Chondrocyte (in vitro differentiated cells): ENCODE data around the gene APOOL. TPM values are rescaled to one million over a fixed set of nuclear protein-coding genes. Genes with fewer than 3 reads are reported as not detected.
"Not testable (repeated sequence)": the region's sequence is repeated elsewhere in the genome, so short reads cannot be mapped to it uniquely, and the experiment has no call there.

Experiments
- DNase-seq: peaks from one replicate; pipeline ENCODE4 v3.0.0; 2021; ENCODE audit warnings: mixed read lengths, low spot score
- H3K27ac Mint-ChIP-seq: one replicate; pipeline ENCODE4 v1.8.0; 2021; ENCODE audit warnings: mild to moderate bottlenecking, moderate library complexity, mixed read lengths; ENCODE audit not compliant: unreplicated experiment
- H3K27me3 Mint-ChIP-seq: 2 replicates; pipeline ENCODE4 v1.8.0; 2021; ENCODE audit warnings: low read depth, mixed read lengths
- H3K36me3 Mint-ChIP-seq: 2 replicates; pipeline ENCODE4 v1.8.0; 2021; ENCODE audit warnings: low read depth, mixed read lengths
- H3K4me1 Mint-ChIP-seq: 2 replicates; pipeline ENCODE4 v1.8.0; 2021; ENCODE audit warnings: low read depth, mild to moderate bottlenecking, mixed read lengths
- H3K4me3 Mint-ChIP-seq: one replicate; pipeline ENCODE4 v1.8.0; 2021; ENCODE audit warnings: mild to moderate bottlenecking, moderate library complexity, mixed read lengths; ENCODE audit not compliant: unreplicated experiment
- H3K9me3 Mint-ChIP-seq: 2 replicates; pipeline ENCODE4 v1.8.0; 2021; ENCODE audit warnings: low read depth, mixed read lengths
- CTCF ChIP-seq: fragments of 200-600 bp; sonication (generic); IDR thresholded peaks from 2 replicates; pipeline ENCODE4 v1.5.0; 2021; ENCODE audit warnings: antibody characterized with exemption, mild to moderate bottlenecking, moderate library complexity
- total RNA-seq: library from RNA; stranded (reverse); gene quantifications from 3 replicates; pipeline ENCODE4 v1.2.1, GENCODE V29; 2021

The APOOL gene
- total RNA-seq, 1 donor from 2014 or later: 23.6 TPM

- TF ChIP-seq CTCF: no peak
- H3K27me3 Mint-ChIP-seq: no peaks in the 10 kb centered on the region
- no peaks in the 10 kb centered on the region for H3K4me1 Mint-ChIP-seq
- no peak for DNase-seq
- H3K27ac Mint-ChIP-seq: no peak overlapping the region
- peaks cover 32% of the 10 kb centered on the region for H3K9me3 Mint-ChIP-seq
- no peak overlapping the region for H3K4me3 Mint-ChIP-seq
- peaks cover 7% of the 10 kb centered on the region for H3K36me3 Mint-ChIP-seq
Observed at GRCh38 chrX:85065512-85066198, 62.0 kb downstream of the APOOL start.

- not testable (repeated sequence) for H3K9me3 Mint-ChIP-seq, H3K4me3 Mint-ChIP-seq, H3K27me3 Mint-ChIP-seq, H3K27ac Mint-ChIP-seq, DNase-seq, H3K4me1 Mint-ChIP-seq
- H3K36me3 Mint-ChIP-seq: peaks cover 15% of the 10 kb centered on the region
Observed at GRCh38 chrX:85077247-85077646, 73.6 kb downstream of the APOOL start.

- Mint-ChIP-seq H3K27me3 (no peaks in the 10 kb centered on the region), H3K27ac (no peak overlapping the region), H3K4me1 (no peaks in the 10 kb centered on the region), H3K36me3 (peaks cover 14% of the 10 kb centered on the region), H3K4me3 (no peak overlapping the region), H3K9me3 (no peaks in the 10 kb centered on the region)
- peak; percentile 92 for TF ChIP-seq CTCF
- DNase-seq: no peak
Observed at GRCh38 chrX:85084770-85085393, 81.2 kb downstream of the APOOL start.

GRCh38 chrX:85089321-85089840 is 85.7 kb downstream of the APOOL start:
- Mint-ChIP-seq H3K9me3 (no peaks in the 10 kb centered on the region), H3K4me1 (no peaks in the 10 kb centered on the region), H3K27ac (no peak overlapping the region), H3K27me3 (no peaks in the 10 kb centered on the region), H3K36me3 (peaks cover 8% of the 10 kb centered on the region), H3K4me3 (no peak overlapping the region)
- no peak for TF ChIP-seq CTCF
- no peak for DNase-seq

GRCh38 chrX:85107407-85107806 is 103.7 kb downstream of the APOOL start:
- no peaks in the 10 kb centered on the region for H3K36me3 Mint-ChIP-seq
- TF ChIP-seq CTCF: no peak
- no peak overlapping the region for H3K4me3 Mint-ChIP-seq
- H3K4me1 Mint-ChIP-seq: no peaks in the 10 kb centered on the region
- H3K27me3 Mint-ChIP-seq: peaks cover 3% of the 10 kb centered on the region
- no peaks in the 10 kb centered on the region for H3K9me3 Mint-ChIP-seq
- no peak for DNase-seq
- H3K27ac Mint-ChIP-seq: no peak overlapping the region
